Colonic mucosa (tissue), 4 donors: Measurements from ENCODE around the gene CYBRD1. TPM values are rescaled to one million over a fixed set of nuclear protein-coding genes. Genes with fewer than 3 reads are reported as not detected.

Source experiments
- DNase-seq: peaks from one replicate; pipeline ENCODE4 v3.0.0-alpha.2; 2020
- H3K27ac ChIP-seq: fragments of 200-600 bp; one replicate; pipeline ENCODE4 v1.8.0; 2021
- H3K27me3 ChIP-seq: fragments of 200-600 bp; one replicate; pipeline ENCODE4 v1.8.0; 2021
- H3K36me3 ChIP-seq: fragments of 200-600 bp; one replicate; pipeline ENCODE4 v1.8.0; 2021
- H3K4me1 ChIP-seq: fragments of 200-600 bp; one replicate; pipeline ENCODE4 v1.8.0; 2021; ENCODE audit warnings: mild to moderate bottlenecking
- H3K4me3 ChIP-seq: fragments of 200-600 bp; one replicate; pipeline ENCODE4 v1.8.0; 2021
- H3K9ac ChIP-seq, 2 donors: one replicate each; pipeline ENCODE4 v1.7.0; 2013; ENCODE audit warnings: control low read depth in 2 of 2, low read depth in 2 of 2, low read length in 2 of 2
- H3K9me3 ChIP-seq: fragments of 200-600 bp; one replicate; pipeline ENCODE4 v1.8.0; 2021
- intact Hi-C: fragments of 100-400 bp; cut with DNase I; formaldehyde crosslinking; loops from one replicate; pipeline ENCODE4 v1.14.1; 2022
- total RNA-seq, 2 donors: library from RNA; stranded (reverse); fragmentation: NEBNext Ultra II Directional in 1 of 2; extraction: Animal tissue kit (Norgen Biotek cat#: 25700) in 1 of 2; gene quantifications; one replicate each; pipeline ENCODE4 v1.2.1, GENCODE V29; 2021
- TF ChIP-seq, protein P1 (sequence below): fragments of 200-600 bp; IDR thresholded peaks from one replicate; pipeline ENCODE4 v1.8.0; 2022; ENCODE audit warnings: antibody characterized with exemption, mild to moderate bottlenecking
- donor health status: healthy.
- donor health status: DM: no; HTN: no; CAD: no.
- donor health status: DM: no; HTN: no; CAD: no.

Gene CYBRD1
- total RNA-seq, 2 donors from 2014 or later = 12.4 to 35.6 TPM

DNA sequence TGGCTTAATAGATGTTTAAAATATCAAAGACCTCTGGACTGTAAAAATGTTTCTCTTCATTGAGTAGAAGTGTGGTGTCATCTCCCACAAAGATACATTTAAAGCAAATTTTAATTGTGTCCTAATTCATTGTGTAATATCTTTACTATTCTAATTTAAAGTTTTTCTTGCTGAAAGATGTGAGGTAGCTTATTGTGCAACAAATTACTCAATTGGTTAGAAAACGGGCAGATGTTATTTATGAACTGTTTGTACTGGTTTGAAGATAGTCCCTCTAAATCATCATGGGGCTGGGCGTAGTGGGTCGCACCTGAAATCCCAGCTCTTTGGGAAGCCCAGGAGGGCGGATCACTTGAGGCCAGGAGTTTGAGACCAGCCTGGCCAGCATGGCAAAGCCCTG lies 65.3 kb downstream of the CYBRD1 start:
- Histone ChIP-seq H3K27ac (no peak overlapping the region), H3K9me3 (no peaks in the 10 kb centered on the region), H3K4me3 (no peak overlapping the region), H3K27me3 (no peaks in the 10 kb centered on the region), H3K4me1 (no peaks in the 10 kb centered on the region), H3K36me3 (no peaks in the 10 kb centered on the region), H3K9ac (no peak overlapping the region)
- DNase-seq = no peak
- TF ChIP-seq, protein P1, sequence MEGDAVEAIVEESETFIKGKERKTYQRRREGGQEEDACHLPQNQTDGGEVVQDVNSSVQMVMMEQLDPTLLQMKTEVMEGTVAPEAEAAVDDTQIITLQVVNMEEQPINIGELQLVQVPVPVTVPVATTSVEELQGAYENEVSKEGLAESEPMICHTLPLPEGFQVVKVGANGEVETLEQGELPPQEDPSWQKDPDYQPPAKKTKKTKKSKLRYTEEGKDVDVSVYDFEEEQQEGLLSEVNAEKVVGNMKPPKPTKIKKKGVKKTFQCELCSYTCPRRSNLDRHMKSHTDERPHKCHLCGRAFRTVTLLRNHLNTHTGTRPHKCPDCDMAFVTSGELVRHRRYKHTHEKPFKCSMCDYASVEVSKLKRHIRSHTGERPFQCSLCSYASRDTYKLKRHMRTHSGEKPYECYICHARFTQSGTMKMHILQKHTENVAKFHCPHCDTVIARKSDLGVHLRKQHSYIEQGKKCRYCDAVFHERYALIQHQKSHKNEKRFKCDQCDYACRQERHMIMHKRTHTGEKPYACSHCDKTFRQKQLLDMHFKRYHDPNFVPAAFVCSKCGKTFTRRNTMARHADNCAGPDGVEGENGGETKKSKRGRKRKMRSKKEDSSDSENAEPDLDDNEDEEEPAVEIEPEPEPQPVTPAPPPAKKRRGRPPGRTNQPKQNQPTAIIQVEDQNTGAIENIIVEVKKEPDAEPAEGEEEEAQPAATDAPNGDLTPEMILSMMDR = no peak
- intact Hi-C loops = no loop called here

DNA sequence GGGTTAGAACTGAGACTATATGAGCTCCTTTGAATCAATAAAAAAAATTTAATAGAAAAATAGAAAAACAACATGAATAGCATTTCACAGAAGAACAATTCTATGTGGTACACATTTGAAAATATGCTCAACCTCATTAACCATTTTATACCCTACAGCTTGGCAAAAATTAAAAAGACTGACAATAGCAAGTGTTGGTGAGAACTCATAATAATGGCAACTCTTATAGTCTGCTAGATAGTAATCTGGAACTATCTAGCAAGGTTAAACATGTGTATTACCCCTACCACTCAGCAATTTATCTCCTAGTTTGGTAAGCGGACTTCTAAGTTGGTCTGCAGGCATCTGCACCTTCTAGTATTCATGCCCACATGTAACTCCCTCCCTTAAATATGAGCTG lies 67.8 kb downstream of the CYBRD1 start:
- DNase-seq = no peak
- TF ChIP-seq, protein P1 = no peak
- Histone ChIP-seq H3K9ac (no peak overlapping the region), H3K27me3 (no peaks in the 10 kb centered on the region), H3K9me3 (no peaks in the 10 kb centered on the region), H3K4me3 (no peak overlapping the region), H3K4me1 (no peaks in the 10 kb centered on the region), H3K27ac (no peak overlapping the region), H3K36me3 (no peaks in the 10 kb centered on the region)
- intact Hi-C loops = no loop called here

DNA sequence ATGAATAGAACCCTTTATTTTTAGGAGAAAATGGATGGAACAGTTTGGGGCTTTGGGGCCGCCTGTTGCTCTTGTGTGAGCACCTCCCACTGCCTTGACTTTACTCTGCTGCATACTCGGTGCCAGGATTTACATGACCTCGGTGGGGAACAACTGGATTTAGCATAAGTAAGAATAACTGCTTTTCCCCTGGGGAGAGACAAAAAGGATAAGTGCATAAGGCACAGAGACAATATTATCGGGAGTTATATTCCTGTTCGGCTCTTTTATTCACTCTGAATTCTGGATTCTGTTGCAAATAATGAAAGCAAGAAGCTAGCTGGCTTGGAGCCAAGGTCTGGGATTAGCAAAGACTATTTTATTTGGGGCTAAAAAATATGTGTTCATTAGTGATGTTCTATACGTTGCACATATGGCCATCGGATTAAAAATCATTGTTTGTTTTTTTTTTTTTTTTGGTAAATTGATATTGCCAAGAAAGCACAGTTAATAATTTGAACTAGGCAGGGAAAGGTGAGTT lies 69.8 kb downstream of the CYBRD1 start:
- intact Hi-C loops = no loop called here
- no peaks in the 10 kb centered on the region for H3K4me1 ChIP-seq
- no peaks in the 10 kb centered on the region for H3K9me3 ChIP-seq
- no peaks in the 10 kb centered on the region for H3K27me3 ChIP-seq
- TF ChIP-seq, protein P1 = no peak
- no peak overlapping the region for H3K9ac ChIP-seq
- H3K4me3 ChIP-seq = no peak overlapping the region
- DNase-seq = no peak
- no peak overlapping the region for H3K27ac ChIP-seq
- H3K36me3 ChIP-seq = no peaks in the 10 kb centered on the region

DNA sequence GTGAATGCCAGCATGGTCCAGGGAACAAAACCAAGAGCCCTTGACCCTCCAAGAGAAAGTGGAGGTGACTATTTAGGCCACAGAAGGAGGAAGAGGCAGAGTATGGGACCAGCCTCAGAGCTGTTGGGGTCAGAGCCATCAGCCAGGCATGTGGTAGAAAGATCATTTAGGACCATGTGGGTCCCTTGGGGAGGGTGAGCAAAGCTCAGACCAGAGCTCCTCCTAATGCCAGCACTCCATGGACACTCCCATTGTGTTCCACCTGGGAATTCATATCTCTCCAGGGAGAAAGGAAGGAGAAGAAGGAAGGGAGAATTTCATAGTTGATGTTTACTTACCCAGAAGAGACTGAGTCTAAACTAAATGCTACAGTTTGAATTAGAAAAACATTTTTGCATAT lies 73.2 kb downstream of the CYBRD1 start:
- H3K27me3 ChIP-seq = no peaks in the 10 kb centered on the region
- no peaks in the 10 kb centered on the region for H3K36me3 ChIP-seq
- H3K9ac ChIP-seq = no peak overlapping the region
- H3K4me1 ChIP-seq = no peaks in the 10 kb centered on the region
- intact Hi-C loops = no loop called here
- TF ChIP-seq, protein P1 = no peak
- H3K4me3 ChIP-seq = no peak overlapping the region
- DNase-seq = no peak
- no peak overlapping the region for H3K27ac ChIP-seq
- no peaks in the 10 kb centered on the region for H3K9me3 ChIP-seq

DNA sequence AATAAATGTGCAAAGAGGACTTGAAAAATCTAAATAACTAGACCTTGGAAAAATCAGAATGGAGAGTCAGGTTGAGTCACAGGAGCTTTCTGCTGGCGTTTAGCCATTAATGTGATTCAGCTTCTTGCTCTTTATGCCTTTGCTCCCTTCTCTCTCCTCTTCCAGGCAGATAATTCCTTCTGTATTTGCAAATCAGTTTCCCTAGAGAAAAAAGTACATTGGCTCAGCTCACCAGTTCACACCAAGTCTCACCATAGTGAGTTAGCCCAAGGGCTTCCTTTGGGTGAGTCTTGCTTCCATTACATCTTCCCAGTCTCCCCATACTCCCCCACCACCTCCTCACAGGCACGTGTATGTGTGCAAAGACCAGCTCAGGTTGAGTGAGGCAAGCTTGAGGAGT lies 73.6 kb downstream of the CYBRD1 start:
- TF ChIP-seq, protein P1 = no peak
- intact Hi-C loops = no loop called here
- no peaks in the 10 kb centered on the region for H3K9me3 ChIP-seq

More for the DNA sequence above, 73.6 kb downstream of the CYBRD1 start:
- Histone ChIP-seq H3K36me3 (no peaks in the 10 kb centered on the region), H3K27ac (no peak overlapping the region), H3K9ac (no peak overlapping the region), H3K4me3 (no peak overlapping the region), H3K4me1 (no peaks in the 10 kb centered on the region), H3K27me3 (no peaks in the 10 kb centered on the region)
- DNase-seq = no peak
